ENCODE data around the gene GRM7.

DNA sequence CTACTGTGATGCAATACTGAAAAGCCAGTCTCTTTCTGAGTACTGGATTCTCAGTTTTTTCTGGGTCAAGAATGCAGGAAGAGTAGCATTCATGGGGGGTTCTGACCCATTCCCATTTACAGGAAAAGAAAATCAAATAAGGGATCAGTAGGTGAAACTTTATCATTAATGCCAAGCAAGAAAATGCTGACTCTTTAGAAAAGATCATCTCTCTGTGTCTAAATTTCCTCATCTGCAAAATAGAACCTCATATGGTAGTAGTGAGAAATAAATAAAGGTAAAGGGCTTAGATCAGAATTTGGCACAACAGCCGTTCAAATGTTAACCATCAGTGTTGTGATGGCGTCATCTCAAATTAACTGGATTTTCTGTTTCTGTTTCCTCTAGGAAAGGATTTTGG is 833.1 kb downstream of the GRM7 start:
- TF ChIP-seq CTCF (IDR thresholded peaks at IDR 0.05): no peak
- TF ChIP-seq POLR2AphosphoS5 (IDR thresholded peaks at IDR 0.05): no peak
